Coronary artery (tissue), 2 donors: ENCODE results near the gene DYNC1H1.

Source experiments
- DNase-seq: peaks from one replicate; pipeline ENCODE4 v3.0.0-alpha.2; 2017; ENCODE audit warnings: low spot score
- H3K27ac ChIP-seq, 2 donors: fragments of 200-600 bp; sonication (generic); one replicate each; pipeline ENCODE4 v1.5.1; 2016 to 2019
- H3K4me3 ChIP-seq: fragments of 200-600 bp; sonication (generic); 2 replicates; pipeline ENCODE4 v1.5.1; 2016; ENCODE audit warnings: mild to moderate bottlenecking, moderate library complexity
- TF ChIP-seq, protein P1 (sequence below): fragments of 200-600 bp; sonication (generic); IDR thresholded peaks from one replicate; pipeline ENCODE4 v1.5.1; 2019; ENCODE audit warnings: antibody characterized with exemption

The DYNC1H1 gene

DNA sequence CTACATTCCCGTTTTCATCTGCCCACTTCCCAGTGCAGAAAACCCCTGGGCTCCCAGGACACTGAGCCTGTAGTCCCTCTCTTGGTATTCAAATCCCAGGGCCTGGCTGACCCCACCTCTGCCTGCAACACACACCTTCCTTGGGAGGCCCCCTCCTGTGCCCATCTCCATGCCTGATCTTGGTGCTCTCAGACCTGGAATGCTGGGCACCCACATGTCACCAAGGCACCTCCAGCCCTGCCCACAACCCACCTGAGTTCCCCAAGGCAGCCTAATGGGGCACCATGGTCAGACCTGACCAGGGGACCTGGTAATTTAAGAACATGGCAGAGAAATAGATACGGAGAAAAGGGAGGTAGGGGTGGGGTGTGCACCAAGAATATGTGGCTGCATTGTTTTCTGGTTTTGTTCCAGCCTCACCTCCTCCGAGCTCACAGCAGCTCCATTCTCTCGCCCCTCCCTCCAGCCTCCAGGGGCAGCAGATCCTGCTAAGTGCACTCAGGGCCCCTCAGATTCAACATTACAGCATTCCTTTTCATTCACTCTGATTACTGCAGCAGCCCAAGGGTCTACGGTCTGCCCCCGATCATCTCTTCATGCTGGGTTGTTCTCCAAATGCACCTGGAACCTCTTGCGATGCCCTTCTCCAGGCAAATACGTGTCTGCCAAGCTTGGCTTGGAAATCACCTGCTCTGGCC, 131.6 kb downstream of the DYNC1H1 start:
- no peak overlapping the region for H3K4me3 ChIP-seq
- TF ChIP-seq, protein P1, sequence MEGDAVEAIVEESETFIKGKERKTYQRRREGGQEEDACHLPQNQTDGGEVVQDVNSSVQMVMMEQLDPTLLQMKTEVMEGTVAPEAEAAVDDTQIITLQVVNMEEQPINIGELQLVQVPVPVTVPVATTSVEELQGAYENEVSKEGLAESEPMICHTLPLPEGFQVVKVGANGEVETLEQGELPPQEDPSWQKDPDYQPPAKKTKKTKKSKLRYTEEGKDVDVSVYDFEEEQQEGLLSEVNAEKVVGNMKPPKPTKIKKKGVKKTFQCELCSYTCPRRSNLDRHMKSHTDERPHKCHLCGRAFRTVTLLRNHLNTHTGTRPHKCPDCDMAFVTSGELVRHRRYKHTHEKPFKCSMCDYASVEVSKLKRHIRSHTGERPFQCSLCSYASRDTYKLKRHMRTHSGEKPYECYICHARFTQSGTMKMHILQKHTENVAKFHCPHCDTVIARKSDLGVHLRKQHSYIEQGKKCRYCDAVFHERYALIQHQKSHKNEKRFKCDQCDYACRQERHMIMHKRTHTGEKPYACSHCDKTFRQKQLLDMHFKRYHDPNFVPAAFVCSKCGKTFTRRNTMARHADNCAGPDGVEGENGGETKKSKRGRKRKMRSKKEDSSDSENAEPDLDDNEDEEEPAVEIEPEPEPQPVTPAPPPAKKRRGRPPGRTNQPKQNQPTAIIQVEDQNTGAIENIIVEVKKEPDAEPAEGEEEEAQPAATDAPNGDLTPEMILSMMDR = no peak
- H3K27ac ChIP-seq = no peak overlapping the region
- no peak for DNase-seq

DNA sequence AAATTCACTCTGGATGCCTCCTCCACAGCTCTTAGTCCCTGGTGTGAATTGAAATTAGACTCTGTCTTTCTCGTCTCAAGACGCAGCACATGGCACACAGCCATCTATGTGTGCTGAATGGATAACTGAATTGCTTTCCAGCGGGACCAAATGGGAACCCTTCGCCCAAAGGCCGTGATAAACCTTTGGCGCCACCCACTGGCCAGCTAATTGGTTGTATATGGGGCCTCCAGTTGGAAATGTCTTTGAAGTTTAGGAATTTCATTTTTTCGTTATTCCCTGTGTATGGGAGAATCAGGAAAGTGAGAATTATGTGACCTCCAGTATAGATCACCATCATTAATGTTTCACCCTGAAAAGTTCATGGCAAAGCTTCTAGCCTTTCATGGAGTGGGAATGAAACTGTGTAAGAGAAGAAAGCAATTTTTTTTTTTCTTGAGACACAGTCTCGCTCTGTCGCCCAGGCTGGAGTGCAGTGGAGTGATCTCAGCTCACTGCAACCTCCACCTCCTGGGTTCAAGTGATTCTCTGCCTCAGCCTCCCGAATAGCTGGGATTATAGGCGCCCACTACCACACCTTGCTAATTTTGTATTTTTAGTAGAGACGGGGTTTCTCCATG, 132.3 kb downstream of the DYNC1H1 start:
- TF ChIP-seq, protein P1 = peak; percentile 37
- Histone ChIP-seq H3K27ac (no peak overlapping the region), H3K4me3 (no peak overlapping the region)
- DNase-seq = no peak

DNA sequence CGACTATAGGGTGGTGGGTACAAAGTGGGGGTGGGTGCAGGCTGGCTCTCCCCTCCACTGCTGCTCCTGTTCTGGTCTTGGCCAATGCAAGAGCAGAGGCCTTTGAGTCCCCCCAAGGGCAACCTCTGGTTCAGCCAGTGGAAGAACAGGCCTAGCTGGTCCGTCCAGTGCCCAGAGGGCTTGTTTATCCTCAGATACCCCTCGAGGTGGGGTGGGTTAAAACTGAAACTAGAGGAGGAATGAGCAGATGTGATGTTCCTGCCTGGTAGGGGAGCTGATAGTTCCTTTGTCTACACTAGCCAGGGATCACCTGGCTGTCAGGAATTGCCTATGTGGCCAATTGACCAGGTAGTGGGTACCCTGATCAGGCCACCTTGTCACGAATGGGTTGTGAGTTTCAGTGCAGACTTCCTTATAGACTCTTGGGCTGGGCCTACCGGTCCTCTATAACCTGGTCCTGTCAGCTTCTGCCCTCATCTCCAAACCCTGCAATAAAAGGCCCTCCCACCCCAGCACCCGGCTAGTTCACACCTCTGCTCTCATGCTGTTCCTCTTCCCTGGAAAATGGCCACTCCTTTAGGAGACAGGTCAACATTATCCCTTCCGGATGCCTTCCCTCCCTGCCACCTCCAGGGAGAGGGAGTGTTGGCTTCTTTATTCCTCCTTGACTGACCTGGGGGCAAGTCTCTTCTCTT, 133.2 kb downstream of the DYNC1H1 start:
- TF ChIP-seq, protein P1 = no peak
- no peak for DNase-seq
- H3K4me3 ChIP-seq = no peak overlapping the region
- H3K27ac ChIP-seq = no peak overlapping the region

DNA sequence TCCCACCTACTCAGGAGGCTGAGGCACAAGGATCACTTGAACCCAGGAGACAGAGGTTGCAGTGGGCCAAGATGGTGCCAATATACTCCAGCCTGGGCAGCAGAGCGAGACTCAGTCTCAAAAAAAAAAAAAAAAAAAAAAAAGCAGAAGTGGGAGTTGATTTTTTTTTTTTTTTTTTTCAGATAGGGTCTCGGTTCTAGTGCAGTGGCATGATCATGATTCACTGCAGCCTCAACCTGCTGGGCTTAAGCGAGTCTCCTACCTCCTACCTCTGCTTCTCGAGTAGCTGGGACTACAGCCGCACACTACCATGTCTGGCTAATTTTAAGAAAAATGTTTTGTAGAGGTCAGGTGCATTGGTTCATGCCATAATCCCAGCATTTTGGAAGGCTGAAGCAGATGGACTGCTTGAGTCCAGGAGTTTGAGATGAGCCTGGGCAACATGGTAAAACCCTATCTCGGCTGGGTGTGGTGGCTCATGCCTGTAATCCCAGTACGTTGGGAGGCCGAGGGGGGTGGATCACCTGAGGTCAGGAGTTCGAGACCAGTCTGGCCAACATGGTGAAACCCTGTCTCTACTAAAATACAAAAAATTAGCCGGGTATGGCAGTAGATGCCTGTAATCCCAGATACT, 138.8 kb downstream of the DYNC1H1 start:
- Histone ChIP-seq H3K27ac (no peak overlapping the region), H3K4me3 (no peak overlapping the region)
- no peak for DNase-seq
- TF ChIP-seq, protein P1 = no peak

DNA sequence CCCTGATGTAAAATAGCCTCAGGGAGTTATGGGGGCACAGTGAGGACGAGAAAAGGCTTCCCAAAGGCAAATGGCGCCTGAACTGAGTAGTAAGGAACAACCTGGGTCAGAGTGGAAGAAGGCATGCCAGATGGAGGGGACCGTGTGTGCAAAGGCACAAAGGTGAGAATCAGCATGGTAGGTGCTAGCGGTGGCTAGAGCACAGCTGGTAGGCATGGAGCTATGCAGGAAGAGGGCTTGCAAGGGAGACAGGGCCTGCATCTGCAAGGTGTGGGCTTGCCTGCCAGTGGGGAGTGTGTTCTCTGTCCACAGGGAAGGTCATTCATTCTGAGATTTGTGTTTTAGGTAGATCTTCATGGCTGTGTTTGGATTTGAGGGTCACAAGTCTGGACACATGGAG, 141.0 kb downstream of the DYNC1H1 start:
- TF ChIP-seq, protein P1 = no peak
- H3K4me3 ChIP-seq = no peak overlapping the region
- no peak for DNase-seq

More for the DNA sequence above, 141.0 kb downstream of the DYNC1H1 start:
- H3K27ac ChIP-seq = no peak overlapping the region
